SK-N-MC (cell line): Measurements from ENCODE around the gene ZNF462.

ENCODE experiments used
- EZH2 ChIP-seq: fragments of 200-600 bp; sonication (generic); IDR thresholded peaks from one replicate; pipeline ENCODE4 v1.6.1; 2017; ENCODE audit warnings: antibody characterized with exemption
- POLR2AphosphoS5 ChIP-seq: IDR thresholded peaks from 2 replicates; pipeline ENCODE4 v1.6.1; 2012; ENCODE audit warnings: mild to moderate bottlenecking, low read depth, low read length, borderline replicate concordance

- TF ChIP-seq POLR2AphosphoS5 (no peak), EZH2 (no peak)
These were observed 70.5 kb downstream of the ZNF462 start for GRCh38 chr9:106933470-106933869.
